Chondrocyte (in vitro differentiated cells): ENCODE data around the gene HSD17B8. TPM values are rescaled to one million over a fixed set of nuclear protein-coding genes. Genes with fewer than 3 reads are reported as not detected.

Experiments used
- DNase-seq: peaks from one replicate; pipeline ENCODE4 v3.0.0; 2021; ENCODE audit warnings: mixed read lengths, low spot score
- H3K27ac Mint-ChIP-seq: one replicate; pipeline ENCODE4 v1.8.0; 2021; ENCODE audit warnings: mild to moderate bottlenecking, moderate library complexity, mixed read lengths; ENCODE audit not compliant: unreplicated experiment
- H3K27me3 Mint-ChIP-seq: 2 replicates; pipeline ENCODE4 v1.8.0; 2021; ENCODE audit warnings: low read depth, mixed read lengths
- H3K36me3 Mint-ChIP-seq: 2 replicates; pipeline ENCODE4 v1.8.0; 2021; ENCODE audit warnings: low read depth, mixed read lengths
- H3K4me1 Mint-ChIP-seq: 2 replicates; pipeline ENCODE4 v1.8.0; 2021; ENCODE audit warnings: low read depth, mild to moderate bottlenecking, mixed read lengths
- H3K4me3 Mint-ChIP-seq: one replicate; pipeline ENCODE4 v1.8.0; 2021; ENCODE audit warnings: mild to moderate bottlenecking, moderate library complexity, mixed read lengths; ENCODE audit not compliant: unreplicated experiment
- H3K9me3 Mint-ChIP-seq: 2 replicates; pipeline ENCODE4 v1.8.0; 2021; ENCODE audit warnings: low read depth, mixed read lengths
- CTCF ChIP-seq: fragments of 200-600 bp; sonication (generic); IDR thresholded peaks from 2 replicates; pipeline ENCODE4 v1.5.0; 2021; ENCODE audit warnings: antibody characterized with exemption, mild to moderate bottlenecking, moderate library complexity
- long read RNA-seq: library from polyadenylated mRNA; stranded (forward); transcript quantifications from one replicate; pipeline ENCODE4 v2.0.0, GENCODE V29; 2021
- total RNA-seq: library from RNA; stranded (reverse); gene quantifications from 3 replicates; pipeline ENCODE4 v1.2.1, GENCODE V29; 2021

HSD17B8 gene
- total RNA-seq: 0.60 to 2.8 TPM (median 1.1 TPM) in 3 replicates
- long read RNA-seq, partial matches to known transcripts: 0 of 1 reads
- long read RNA-seq, other reads (novel, unspliced or antisense): 0 of 1 reads

DNA sequence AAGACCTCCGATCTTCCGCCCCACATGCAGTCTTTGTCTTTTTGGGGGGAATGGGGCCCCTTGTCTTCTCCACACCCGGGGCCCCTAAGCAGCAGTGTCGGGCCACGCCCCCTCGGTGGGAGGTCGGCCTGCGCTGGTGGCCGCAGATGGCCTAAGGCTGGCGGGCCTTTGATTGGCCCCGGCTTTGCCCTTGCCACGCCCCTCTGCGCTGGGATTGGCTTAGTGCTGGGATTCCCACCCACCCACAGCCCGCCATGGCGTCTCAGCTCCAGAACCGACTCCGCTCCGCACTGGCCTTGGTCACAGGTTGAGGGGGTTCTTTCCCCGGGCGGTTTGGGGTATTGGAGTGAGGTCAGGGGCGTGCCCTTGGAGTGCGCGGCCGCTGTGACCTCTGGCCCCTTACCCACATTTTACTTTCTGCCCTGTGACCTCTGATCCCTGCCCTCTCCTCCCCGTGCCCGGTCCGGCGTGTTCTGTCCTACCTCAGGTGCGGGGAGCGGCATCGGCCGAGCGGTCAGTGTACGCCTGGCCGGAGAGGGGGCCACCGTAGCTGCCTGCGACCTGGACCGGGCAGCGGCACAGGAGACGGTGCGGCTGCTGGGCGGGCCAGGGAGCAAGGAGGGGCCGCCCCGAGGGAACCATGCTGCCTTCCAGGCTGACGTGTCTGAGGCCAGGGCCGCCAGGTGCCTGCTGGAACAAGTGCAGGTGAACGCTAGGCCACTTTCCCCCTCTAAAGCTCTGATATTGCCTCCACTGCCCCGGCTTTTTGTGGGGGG, at the start of gene HSD17B8:
TSS of gene HSD17B8 (plus strand) at position 241 of the 776 bp plus-strand sequence. CDS start at position 255, 14 bp downstream.
- Mint-ChIP-seq H3K4me3 (peak within 1 kb of the TSS; percentile 64), H3K27ac (peak within 1 kb of the TSS; percentile 100), H3K4me1 (peaks cover 73% of the 10 kb centered on the region), H3K27me3 (no peaks in the 10 kb centered on the region), H3K9me3 (no peaks in the 10 kb centered on the region), H3K36me3 (peaks cover 26% of the 10 kb centered on the region)
- TF ChIP-seq CTCF: no peak
- no peak for DNase-seq

DNA sequence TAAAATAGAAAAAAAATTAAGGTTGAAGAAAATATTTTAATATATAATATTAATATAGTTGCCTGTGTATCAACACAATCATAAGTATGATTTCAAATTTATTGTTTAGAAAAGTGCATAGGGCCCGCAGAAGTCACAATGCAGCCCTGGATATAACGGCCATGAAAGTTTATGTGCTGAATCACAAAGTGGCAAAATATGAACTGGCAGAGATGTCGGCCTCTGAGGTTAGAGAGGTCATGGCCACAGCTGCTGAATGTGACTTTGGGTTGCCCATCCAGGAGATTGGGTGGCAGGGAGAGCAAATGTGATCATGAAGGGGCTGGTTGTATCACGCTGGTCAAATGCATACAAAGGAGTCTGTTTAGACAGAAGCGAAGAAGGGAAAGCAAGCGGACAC, 47.9 kb upstream of the HSD17B8 start:
- Mint-ChIP-seq H3K9me3 (peaks cover 10% of the 10 kb centered on the region), H3K27ac (no peak overlapping the region)
- TF ChIP-seq CTCF: no peak

DNA sequence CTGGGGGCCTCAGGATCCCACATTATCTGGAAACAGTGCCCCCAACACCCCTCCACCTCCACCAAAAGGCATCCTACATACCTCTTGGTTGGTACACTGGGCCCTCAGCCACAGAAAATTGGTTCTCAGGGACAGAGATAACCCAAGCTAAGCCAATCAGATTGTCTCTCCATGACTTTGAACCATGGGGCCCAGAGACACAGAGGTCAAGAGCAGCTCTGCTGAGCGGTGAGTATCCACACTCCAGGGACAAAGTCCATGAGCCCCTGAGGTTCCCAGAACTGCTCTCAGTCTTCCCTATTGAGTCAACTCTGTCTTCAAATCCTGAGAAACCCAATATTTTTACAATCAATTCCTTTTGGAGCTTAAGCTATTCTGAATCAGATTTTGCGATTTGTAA, 47.5 kb upstream of the HSD17B8 start:
- Mint-ChIP-seq H3K4me3 (no peak overlapping the region), H3K27me3 (peaks cover 2% of the 10 kb centered on the region), H3K36me3 (peaks cover 4% of the 10 kb centered on the region), H3K4me1 (peaks cover 11% of the 10 kb centered on the region), H3K9me3 (peaks cover 7% of the 10 kb centered on the region), H3K27ac (no peak overlapping the region)
- TF ChIP-seq CTCF: no peak
- DNase-seq: no peak

More for the DNA sequence above, 47.9 kb upstream of the HSD17B8 start:
- no peak for DNase-seq
- Mint-ChIP-seq H3K36me3 (peaks cover 7% of the 10 kb centered on the region), H3K4me1 (peaks cover 7% of the 10 kb centered on the region), H3K4me3 (no peak overlapping the region), H3K27me3 (peaks cover 2% of the 10 kb centered on the region)

- Mint-ChIP-seq H3K27me3 (peaks cover 2% of the 10 kb centered on the region), H3K9me3 (no peaks in the 10 kb centered on the region), H3K4me3 (no peak overlapping the region), H3K27ac (no peak overlapping the region), H3K4me1 (peaks cover 16% of the 10 kb centered on the region), H3K36me3 (no peaks in the 10 kb centered on the region)
- no peak for TF ChIP-seq CTCF
- DNase-seq: no peak
Measured at GRCh38 chr6:33160096-33160495, 44.4 kb upstream of the HSD17B8 start.

GRCh38 chr6:33160728-33161344, 43.6 kb upstream of the HSD17B8 start:
- Mint-ChIP-seq H3K9me3 (no peaks in the 10 kb centered on the region), H3K27me3 (peaks cover 2% of the 10 kb centered on the region), H3K4me3 (peak overlapping the region; percentile 78), H3K4me1 (peaks cover 16% of the 10 kb centered on the region), H3K27ac (peak overlapping the region; percentile 87), H3K36me3 (no peaks in the 10 kb centered on the region)
- TF ChIP-seq CTCF: no peak
- no peak for DNase-seq
